NCI-H2107 treated with DMSO at 0.1 percent for 48 hours (cell line): Measurements from ENCODE around the gene PCGF6.
"Not testable (repeated sequence)": the region's sequence is repeated elsewhere in the genome, so short reads cannot be mapped to it uniquely, and the experiment has no call there.

ENCODE experiments used
- DNase-seq: peaks from one replicate; lab custom pipeline; 2025; ENCODE audit not compliant: unreplicated experiment; lab: John Stamatoyannopoulos, UW

PCGF6 gene

GRCh38 chr10:103258928-103259327 is 92.0 kb downstream of the PCGF6 start:
- DNase-seq, result not testable (repeated sequence)

- DNase-seq, result no peak
Measured at GRCh38 chr10:103257812-103258211, 93.1 kb downstream of the PCGF6 start.

GRCh38 chr10:103256613-103257012 is 94.3 kb downstream of the PCGF6 start:
- DNase-seq, result no peak

GRCh38 chr10:103254538-103255325 is 96.2 kb downstream of the PCGF6 start:
- DNase-seq, result no peak

GRCh38 chr10:103254113-103254512 is 96.8 kb downstream of the PCGF6 start:
- no peak for DNase-seq
